Colonic mucosa (tissue), 4 donors: Measurements from ENCODE around the gene TCF7L2. TPM values are rescaled to one million over a fixed set of nuclear protein-coding genes. Genes with fewer than 3 reads are reported as not detected.

Source experiments
- DNase-seq: peaks from one replicate; pipeline ENCODE4 v3.0.0-alpha.2; 2020
- H3K27ac ChIP-seq: fragments of 200-600 bp; one replicate; pipeline ENCODE4 v1.8.0; 2021
- H3K27me3 ChIP-seq: fragments of 200-600 bp; one replicate; pipeline ENCODE4 v1.8.0; 2021
- H3K36me3 ChIP-seq: fragments of 200-600 bp; one replicate; pipeline ENCODE4 v1.8.0; 2021
- H3K4me1 ChIP-seq: fragments of 200-600 bp; one replicate; pipeline ENCODE4 v1.8.0; 2021; ENCODE audit warnings: mild to moderate bottlenecking
- H3K4me3 ChIP-seq: fragments of 200-600 bp; one replicate; pipeline ENCODE4 v1.8.0; 2021
- H3K9ac ChIP-seq, 2 donors: one replicate each; pipeline ENCODE4 v1.7.0; 2013; ENCODE audit warnings: control low read depth in 2 of 2, low read depth in 2 of 2, low read length in 2 of 2
- H3K9me3 ChIP-seq: fragments of 200-600 bp; one replicate; pipeline ENCODE4 v1.8.0; 2021
- intact Hi-C: fragments of 100-400 bp; cut with DNase I; formaldehyde crosslinking; loops from one replicate; pipeline ENCODE4 v1.14.1; 2022
- total RNA-seq, 2 donors: library from RNA; stranded (reverse); fragmentation: NEBNext Ultra II Directional in 1 of 2; extraction: Animal tissue kit (Norgen Biotek cat#: 25700) in 1 of 2; gene quantifications; one replicate each; pipeline ENCODE4 v1.2.1, GENCODE V29; 2021
- TF ChIP-seq, protein P1 (sequence below): fragments of 200-600 bp; IDR thresholded peaks from one replicate; pipeline ENCODE4 v1.8.0; 2022; ENCODE audit warnings: antibody characterized with exemption, mild to moderate bottlenecking
- donor health status: healthy.
- donor health status: DM: no; HTN: no; CAD: no.
- donor health status: DM: no; HTN: no; CAD: no.

The TCF7L2 gene
- total RNA-seq, 2 donors from 2014 or later, result 65.1 to 98.9 TPM

DNA sequence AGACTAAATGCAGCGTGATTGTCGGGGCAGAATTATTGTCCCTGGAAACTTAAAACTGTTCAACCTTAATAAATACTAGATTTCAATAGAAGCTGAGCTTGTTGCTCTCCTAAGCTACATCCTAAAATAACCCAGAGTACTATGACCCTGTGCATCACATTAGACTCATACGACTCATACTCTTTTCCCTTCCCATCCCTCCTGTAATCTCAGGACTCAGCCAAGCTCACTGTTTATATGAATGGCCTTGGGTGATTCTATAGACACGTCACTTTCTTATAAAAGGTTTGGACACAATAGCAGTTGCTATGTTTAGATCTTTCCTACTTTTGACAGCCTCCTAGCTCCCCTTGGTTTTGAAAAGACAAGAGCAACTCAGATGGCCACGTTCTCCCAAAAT lies 17.2 kb downstream of the TCF7L2 start:
- intact Hi-C loops, result no loop called here
- Histone ChIP-seq H3K4me3 (no peak overlapping the region), H3K4me1 (no peaks in the 10 kb centered on the region), H3K27me3 (no peaks in the 10 kb centered on the region), H3K9me3 (no peaks in the 10 kb centered on the region), H3K9ac (no peak overlapping the region), H3K27ac (no peak overlapping the region), H3K36me3 (no peaks in the 10 kb centered on the region)
- TF ChIP-seq, protein P1, sequence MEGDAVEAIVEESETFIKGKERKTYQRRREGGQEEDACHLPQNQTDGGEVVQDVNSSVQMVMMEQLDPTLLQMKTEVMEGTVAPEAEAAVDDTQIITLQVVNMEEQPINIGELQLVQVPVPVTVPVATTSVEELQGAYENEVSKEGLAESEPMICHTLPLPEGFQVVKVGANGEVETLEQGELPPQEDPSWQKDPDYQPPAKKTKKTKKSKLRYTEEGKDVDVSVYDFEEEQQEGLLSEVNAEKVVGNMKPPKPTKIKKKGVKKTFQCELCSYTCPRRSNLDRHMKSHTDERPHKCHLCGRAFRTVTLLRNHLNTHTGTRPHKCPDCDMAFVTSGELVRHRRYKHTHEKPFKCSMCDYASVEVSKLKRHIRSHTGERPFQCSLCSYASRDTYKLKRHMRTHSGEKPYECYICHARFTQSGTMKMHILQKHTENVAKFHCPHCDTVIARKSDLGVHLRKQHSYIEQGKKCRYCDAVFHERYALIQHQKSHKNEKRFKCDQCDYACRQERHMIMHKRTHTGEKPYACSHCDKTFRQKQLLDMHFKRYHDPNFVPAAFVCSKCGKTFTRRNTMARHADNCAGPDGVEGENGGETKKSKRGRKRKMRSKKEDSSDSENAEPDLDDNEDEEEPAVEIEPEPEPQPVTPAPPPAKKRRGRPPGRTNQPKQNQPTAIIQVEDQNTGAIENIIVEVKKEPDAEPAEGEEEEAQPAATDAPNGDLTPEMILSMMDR, result no peak
- no peak for DNase-seq

DNA sequence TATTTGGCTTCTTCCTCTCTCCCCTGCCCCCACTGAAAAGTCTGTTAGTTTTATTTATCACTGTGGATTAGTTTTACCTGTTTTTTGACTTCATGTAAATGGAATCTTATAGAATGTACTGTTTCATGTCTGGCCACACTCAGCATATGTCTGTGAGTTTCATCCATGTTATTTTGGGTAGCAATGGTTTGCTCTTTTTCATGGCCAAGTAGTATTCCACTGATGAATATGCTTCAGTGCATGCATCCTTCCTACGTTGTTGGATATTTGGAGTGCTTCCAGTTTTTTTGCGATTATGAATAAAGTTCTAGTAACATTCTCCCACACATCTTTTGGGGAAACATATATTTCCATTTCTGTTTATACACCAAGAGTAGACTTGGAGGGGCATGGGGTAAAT lies 19.1 kb downstream of the TCF7L2 start:
- no peak for DNase-seq
- no peak overlapping the region for H3K27ac ChIP-seq
- no peak overlapping the region for H3K4me3 ChIP-seq
- intact Hi-C loops, result no loop called here
- H3K4me1 ChIP-seq, result no peaks in the 10 kb centered on the region
- no peak overlapping the region for H3K9ac ChIP-seq
- H3K36me3 ChIP-seq, result no peaks in the 10 kb centered on the region
- TF ChIP-seq, protein P1, result no peak
- no peaks in the 10 kb centered on the region for H3K9me3 ChIP-seq
- no peaks in the 10 kb centered on the region for H3K27me3 ChIP-seq

DNA sequence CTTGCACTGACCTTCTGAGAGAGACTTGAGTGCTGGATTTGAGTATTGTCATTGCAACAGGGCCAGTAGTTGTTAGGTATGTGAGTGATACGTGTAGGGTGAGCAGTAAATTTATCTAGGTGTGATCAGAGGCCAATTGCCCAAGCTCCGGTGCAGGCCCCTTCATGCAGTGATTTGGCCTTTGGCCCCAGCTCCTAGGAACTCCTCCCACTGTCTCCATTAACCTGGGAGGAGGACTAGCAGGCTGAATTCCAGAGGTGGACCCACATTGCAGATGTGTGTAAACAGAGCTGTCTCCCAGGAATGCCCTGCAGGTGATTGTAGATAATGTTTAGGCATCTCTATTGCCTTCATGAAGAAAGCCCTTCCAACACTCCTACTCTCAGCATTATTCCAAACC lies 19.5 kb downstream of the TCF7L2 start:
- intact Hi-C loops, result no loop called here
- no peak overlapping the region for H3K9ac ChIP-seq
- no peaks in the 10 kb centered on the region for H3K9me3 ChIP-seq
- H3K4me1 ChIP-seq, result no peaks in the 10 kb centered on the region
- TF ChIP-seq, protein P1, result no peak
- no peak overlapping the region for H3K4me3 ChIP-seq
- H3K27me3 ChIP-seq, result no peaks in the 10 kb centered on the region
- no peak for DNase-seq
- no peaks in the 10 kb centered on the region for H3K36me3 ChIP-seq
- H3K27ac ChIP-seq, result no peak overlapping the region

DNA sequence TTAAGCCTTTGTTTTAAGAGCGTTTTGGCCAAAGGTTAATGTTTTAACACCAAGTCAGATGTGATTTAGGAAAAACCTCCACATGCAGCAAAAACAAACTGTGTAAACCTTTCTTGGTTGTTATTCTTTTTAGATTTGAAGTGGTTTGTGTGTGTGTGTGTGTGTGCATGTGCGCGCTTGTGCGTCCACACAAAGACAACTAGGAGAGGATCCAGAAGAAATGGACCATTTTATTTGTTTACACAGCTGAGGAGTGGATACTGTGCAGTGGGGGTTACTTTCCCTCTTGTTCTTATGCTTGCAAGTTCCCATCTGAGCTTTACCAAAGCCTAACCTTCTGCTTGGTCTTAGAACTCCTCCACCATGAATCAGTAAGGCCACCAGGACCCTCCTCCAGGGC lies 20.0 kb downstream of the TCF7L2 start:
- H3K9ac ChIP-seq, result no peak overlapping the region
- no peaks in the 10 kb centered on the region for H3K27me3 ChIP-seq
- TF ChIP-seq, protein P1, result no peak
- H3K4me1 ChIP-seq, result no peaks in the 10 kb centered on the region
- no peaks in the 10 kb centered on the region for H3K9me3 ChIP-seq
- no peak overlapping the region for H3K4me3 ChIP-seq
- intact Hi-C loops, result no loop called here
- DNase-seq, result no peak
- H3K27ac ChIP-seq, result no peak overlapping the region
- no peaks in the 10 kb centered on the region for H3K36me3 ChIP-seq

DNA sequence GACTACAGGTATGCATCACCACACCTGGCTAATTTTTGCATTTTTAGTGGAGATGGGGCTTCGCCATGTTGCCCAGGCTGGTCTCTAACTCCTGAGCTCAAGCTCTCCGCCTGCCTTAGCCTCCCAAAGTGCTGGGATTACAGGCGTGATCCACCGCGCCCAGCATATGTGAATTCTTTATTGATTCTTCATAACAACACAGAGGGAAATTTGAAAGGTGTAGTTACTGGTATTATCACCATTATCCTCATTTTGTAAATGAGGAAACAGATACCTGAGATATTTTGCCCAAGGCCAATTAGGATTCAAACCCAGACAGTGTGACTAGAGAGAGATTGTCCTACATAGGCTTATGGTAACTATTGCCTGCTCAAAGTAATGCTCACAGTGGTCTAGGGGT lies 22.6 kb downstream of the TCF7L2 start:
- Histone ChIP-seq H3K9ac (no peak overlapping the region), H3K4me3 (no peak overlapping the region), H3K4me1 (no peaks in the 10 kb centered on the region), H3K36me3 (no peaks in the 10 kb centered on the region), H3K27me3 (no peaks in the 10 kb centered on the region), H3K27ac (no peak overlapping the region), H3K9me3 (no peaks in the 10 kb centered on the region)
- no peak for DNase-seq
- intact Hi-C loops, result no loop called here
- TF ChIP-seq, protein P1, result no peak

DNA sequence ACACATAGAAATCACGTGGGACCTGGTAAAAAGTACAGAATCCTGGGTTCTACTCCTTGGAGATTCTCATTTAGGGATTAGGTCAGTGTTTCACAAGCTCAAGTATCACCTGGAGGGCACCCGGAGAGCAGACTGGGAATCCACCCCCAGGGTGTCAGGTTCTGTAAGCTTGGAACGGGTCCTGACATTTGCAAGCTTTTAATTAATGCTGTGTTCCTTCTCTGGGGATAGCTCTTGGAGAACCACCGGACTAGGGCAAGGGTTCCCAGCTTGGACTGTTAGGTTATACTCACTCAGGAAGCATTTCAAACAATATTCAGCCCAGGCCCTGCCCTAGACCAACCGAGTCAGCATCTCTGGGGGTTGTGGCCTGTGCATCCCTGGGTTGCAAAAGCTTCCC lies 23.0 kb downstream of the TCF7L2 start:
- Histone ChIP-seq H3K4me3 (no peak overlapping the region), H3K9ac (peak overlapping the region in 1 of 2 donors; percentile 18), H3K36me3 (no peaks in the 10 kb centered on the region), H3K27me3 (no peaks in the 10 kb centered on the region), H3K27ac (no peak overlapping the region), H3K4me1 (no peaks in the 10 kb centered on the region), H3K9me3 (no peaks in the 10 kb centered on the region)
- DNase-seq, result no peak
- TF ChIP-seq, protein P1, result no peak
- intact Hi-C loops, result no loop called here
